ENCODE results near the gene ZNF678. TPM values are rescaled to one million over a fixed set of nuclear protein-coding genes. Genes with fewer than 3 reads are reported as not detected.

Gene ZNF678
- total and polyA plus RNA-seq, 9 of the 15 experiments (the other 6 are each of a cell fraction or from before 2014, with no cell fraction given) = 3.0 to 16.8 (median 8.0) TPM

DNA sequence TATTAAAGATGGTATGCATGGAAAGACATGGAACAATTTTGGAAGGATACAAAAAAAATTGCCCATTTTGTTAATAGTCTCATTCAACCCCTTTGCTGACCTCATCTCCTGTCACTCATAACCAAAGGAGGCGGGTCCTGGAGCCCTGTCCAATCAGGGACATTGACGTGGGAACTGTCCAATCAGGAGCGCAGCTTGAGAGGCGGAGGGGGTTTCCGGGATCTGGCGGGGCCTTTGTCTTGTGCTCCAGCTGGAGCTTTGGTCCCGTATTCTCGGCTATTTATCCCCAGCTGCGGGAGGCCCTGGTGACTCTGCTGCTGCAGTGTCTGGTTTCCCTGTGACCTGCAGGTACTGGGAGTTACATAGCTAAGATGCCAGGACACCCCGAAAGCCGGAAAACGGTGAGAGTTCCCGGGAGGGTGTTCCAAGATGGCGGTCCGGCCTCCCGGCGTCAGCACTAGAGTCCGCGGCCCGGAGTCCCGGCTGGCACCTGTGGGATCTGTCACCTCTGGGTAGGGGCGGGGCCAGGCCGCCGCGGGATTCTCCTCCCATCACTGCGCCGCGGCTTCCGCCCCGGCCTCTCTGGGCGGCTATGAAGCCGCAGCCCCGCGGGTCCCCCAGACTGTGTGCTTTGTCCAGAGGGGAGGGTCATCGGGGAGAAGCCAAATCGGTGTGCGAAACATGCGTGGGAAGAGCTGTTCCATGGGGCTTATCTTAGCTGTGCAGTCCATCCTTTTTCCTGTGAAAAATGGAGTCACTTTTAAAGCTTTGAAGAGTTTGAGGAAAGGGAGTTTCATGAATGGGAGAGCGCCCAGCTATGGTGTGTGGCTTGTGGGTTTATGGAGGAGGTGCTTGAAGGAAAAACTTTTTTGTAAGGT, at the start of gene ZNF678 (continued):
- TF ChIP-seq, protein P1, sequence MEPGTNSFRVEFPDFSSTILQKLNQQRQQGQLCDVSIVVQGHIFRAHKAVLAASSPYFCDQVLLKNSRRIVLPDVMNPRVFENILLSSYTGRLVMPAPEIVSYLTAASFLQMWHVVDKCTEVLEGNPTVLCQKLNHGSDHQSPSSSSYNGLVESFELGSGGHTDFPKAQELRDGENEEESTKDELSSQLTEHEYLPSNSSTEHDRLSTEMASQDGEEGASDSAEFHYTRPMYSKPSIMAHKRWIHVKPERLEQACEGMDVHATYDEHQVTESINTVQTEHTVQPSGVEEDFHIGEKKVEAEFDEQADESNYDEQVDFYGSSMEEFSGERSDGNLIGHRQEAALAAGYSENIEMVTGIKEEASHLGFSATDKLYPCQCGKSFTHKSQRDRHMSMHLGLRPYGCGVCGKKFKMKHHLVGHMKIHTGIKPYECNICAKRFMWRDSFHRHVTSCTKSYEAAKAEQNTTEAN (CRISPR knock-in tag; IDR thresholded peaks at IDR 0.05) = no peak
- TF ChIP-seq HMG20A (CRISPR knock-in tag; conservative IDR thresholded peaks at IDR 0.05) (no peak), NFE2L1 (tag; IDR thresholded peaks at IDR 0.05; ENCODE audit: borderline replicate concordance, low read depth) (no peak), ZNF280B (CRISPR knock-in tag; IDR thresholded peaks at IDR 0.05) (no peak), POLR3G (IDR thresholded peaks at IDR 0.05; ENCODE audit: extremely low read depth, insufficient read length, insufficient replicate concordance) (no peak), ZNF24 (IDR thresholded peaks at IDR 0.05) (0 out of 2 replicates have a peak, but pooled peaks have one; percentile 12), MEF2A (IDR thresholded peaks at IDR 0.05; ENCODE audit: control insufficient read depth, low read depth, low read length) (no peak), MYNN (IDR thresholded peaks at IDR 0.05) (peak; percentile 68; the same call in 1 of the 2 replicates), MYNN (CRISPR knock-in tag; IDR thresholded peaks at IDR 0.05) (no peak), TOE1 (IDR thresholded peaks at IDR 0.05; ENCODE audit: borderline replicate concordance) (peak; percentile 77; the same call in 1 of the 2 replicates), TOE1 (CRISPR knock-in tag; IDR thresholded peaks at IDR 0.05; ENCODE audit: borderline replicate concordance, low read depth) (no peak), BRD4 (IDR thresholded peaks at IDR 0.05) (no peak), NR1H2 (CRISPR knock-in tag; IDR thresholded peaks at IDR 0.05) (no peak), KAT7 (CRISPR knock-in tag; IDR thresholded peaks at IDR 0.05; ENCODE audit: borderline replicate concordance) (no peak), NFE2 (IDR thresholded peaks at IDR 0.05; ENCODE audit: low read depth) (peak; percentile 8; the same call in 1 of the 2 replicates)
- TF ChIP-seq, protein P2, sequence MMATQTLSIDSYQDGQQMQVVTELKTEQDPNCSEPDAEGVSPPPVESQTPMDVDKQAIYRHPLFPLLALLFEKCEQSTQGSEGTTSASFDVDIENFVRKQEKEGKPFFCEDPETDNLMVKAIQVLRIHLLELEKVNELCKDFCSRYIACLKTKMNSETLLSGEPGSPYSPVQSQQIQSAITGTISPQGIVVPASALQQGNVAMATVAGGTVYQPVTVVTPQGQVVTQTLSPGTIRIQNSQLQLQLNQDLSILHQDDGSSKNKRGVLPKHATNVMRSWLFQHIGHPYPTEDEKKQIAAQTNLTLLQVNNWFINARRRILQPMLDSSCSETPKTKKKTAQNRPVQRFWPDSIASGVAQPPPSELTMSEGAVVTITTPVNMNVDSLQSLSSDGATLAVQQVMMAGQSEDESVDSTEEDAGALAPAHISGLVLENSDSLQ (IDR thresholded peaks at IDR 0.05) = peak; percentile 99
- TF ChIP-seq, protein P3, sequence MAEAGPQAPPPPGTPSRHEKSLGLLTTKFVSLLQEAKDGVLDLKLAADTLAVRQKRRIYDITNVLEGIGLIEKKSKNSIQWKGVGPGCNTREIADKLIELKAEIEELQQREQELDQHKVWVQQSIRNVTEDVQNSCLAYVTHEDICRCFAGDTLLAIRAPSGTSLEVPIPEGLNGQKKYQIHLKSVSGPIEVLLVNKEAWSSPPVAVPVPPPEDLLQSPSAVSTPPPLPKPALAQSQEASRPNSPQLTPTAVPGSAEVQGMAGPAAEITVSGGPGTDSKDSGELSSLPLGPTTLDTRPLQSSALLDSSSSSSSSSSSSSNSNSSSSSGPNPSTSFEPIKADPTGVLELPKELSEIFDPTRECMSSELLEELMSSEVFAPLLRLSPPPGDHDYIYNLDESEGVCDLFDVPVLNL (CRISPR knock-in tag; IDR thresholded peaks at IDR 0.05; ENCODE audit: low read depth) = no peak
- TF ChIP-seq, protein P4, sequence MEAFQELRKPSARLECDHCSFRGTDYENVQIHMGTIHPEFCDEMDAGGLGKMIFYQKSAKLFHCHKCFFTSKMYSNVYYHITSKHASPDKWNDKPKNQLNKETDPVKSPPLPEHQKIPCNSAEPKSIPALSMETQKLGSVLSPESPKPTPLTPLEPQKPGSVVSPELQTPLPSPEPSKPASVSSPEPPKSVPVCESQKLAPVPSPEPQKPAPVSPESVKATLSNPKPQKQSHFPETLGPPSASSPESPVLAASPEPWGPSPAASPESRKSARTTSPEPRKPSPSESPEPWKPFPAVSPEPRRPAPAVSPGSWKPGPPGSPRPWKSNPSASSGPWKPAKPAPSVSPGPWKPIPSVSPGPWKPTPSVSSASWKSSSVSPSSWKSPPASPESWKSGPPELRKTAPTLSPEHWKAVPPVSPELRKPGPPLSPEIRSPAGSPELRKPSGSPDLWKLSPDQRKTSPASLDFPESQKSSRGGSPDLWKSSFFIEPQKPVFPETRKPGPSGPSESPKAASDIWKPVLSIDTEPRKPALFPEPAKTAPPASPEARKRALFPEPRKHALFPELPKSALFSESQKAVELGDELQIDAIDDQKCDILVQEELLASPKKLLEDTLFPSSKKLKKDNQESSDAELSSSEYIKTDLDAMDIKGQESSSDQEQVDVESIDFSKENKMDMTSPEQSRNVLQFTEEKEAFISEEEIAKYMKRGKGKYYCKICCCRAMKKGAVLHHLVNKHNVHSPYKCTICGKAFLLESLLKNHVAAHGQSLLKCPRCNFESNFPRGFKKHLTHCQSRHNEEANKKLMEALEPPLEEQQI (IDR thresholded peaks at IDR 0.05) = peak; percentile 83

Measured in K562 (cell line).